ENCODE data around the gene DPH3. TPM values are rescaled to one million over a fixed set of nuclear protein-coding genes. Genes with fewer than 3 reads are reported as not detected.

The DPH3 gene
- polyA plus RNA-seq, 1 donor (not counting 4 experiments of a cell fraction or from before 2014, with no cell fraction given), result 36.7 TPM

- no peaks in the 10 kb centered on the region for H3K9me1 ChIP-seq (ENCODE audit: control insufficient read depth, extremely low read depth, insufficient read depth, low read length)
- peaks cover 23% of the 10 kb centered on the region for H3K4me1 ChIP-seq (ENCODE audit: control insufficient read depth, extremely low read depth, insufficient read depth, low read length)
- dilution Hi-C loops (cut with MboI; ENCODE audit: extremely low pct_ligation_motif_present, low sequenced_read_pairs), result no loop called here
- peaks cover 5 to 10% of the 10 kb centered on the region in 2 experiments for H3K36me3 ChIP-seq (ENCODE audit: control insufficient read depth in 2 of 2, extremely low read depth in 1 of 2, insufficient read depth in 2 of 2, low read length in 2 of 2)
- FAIRE-seq (peak; percentile 44), DNase-seq (ENCODE audit: low read depth, low spot score) (no peak)
- no peaks in the 10 kb centered on the region for H4K20me1 ChIP-seq (ENCODE audit: control insufficient read depth, extremely low read depth, insufficient read depth, low read length)
- H3K4me3 ChIP-seq (ENCODE audit: control insufficient read depth in 2 of 3, extremely low read depth in 1 of 3, insufficient read depth in 2 of 3, low read depth in 1 of 3, low read length in 3 of 3), result peak overlapping the region; percentile 83 to 91 (median 87)
- no peak for TF ChIP-seq EZH2 (IDR thresholded peaks at IDR 0.05; ENCODE audit: low read length)
- H3K79me2 ChIP-seq (ENCODE audit: control insufficient read depth, insufficient read depth, low read length), result peaks cover 57% of the 10 kb centered on the region
- H3K9ac ChIP-seq (ENCODE audit: control insufficient read depth, extremely low read depth, insufficient read depth, low read length), result peak overlapping the region; percentile 93
- peak overlapping the region; percentile 55 for H2AFZ ChIP-seq (ENCODE audit: control insufficient read depth, low read length)
- no peaks in the 10 kb centered on the region for H3K27me3 ChIP-seq (ENCODE audit: control insufficient read depth, extremely low read depth, insufficient read depth, low read length)
- H3K4me2 ChIP-seq (ENCODE audit: control insufficient read depth, extremely low read depth, insufficient read depth, low read depth, low read length), result peak overlapping the region; percentile 94
- peak overlapping the region; percentile 86 for H3K27ac ChIP-seq (ENCODE audit: control insufficient read depth, insufficient read depth, low read length)
- H3K9me3 ChIP-seq (ENCODE audit: control insufficient read depth, low read depth, low read length), result no peaks in the 10 kb centered on the region
Measured at GRCh38 chr3:16266714-16267113, 2.0 kb upstream of the DPH3 start.

- peaks cover 8 to 16% of the 10 kb centered on the region in 2 experiments for H3K36me3 ChIP-seq (ENCODE audit: control insufficient read depth in 2 of 2, extremely low read depth in 1 of 2, insufficient read depth in 2 of 2, low read length in 2 of 2)
- FAIRE-seq (no peak), DNase-seq (ENCODE audit: low read depth, low spot score) (no peak)
- peak overlapping the region; percentile 94 for H3K4me2 ChIP-seq (ENCODE audit: control insufficient read depth, extremely low read depth, insufficient read depth, low read depth, low read length)
- dilution Hi-C loops (cut with MboI; ENCODE audit: extremely low pct_ligation_motif_present, low sequenced_read_pairs), result no loop called here
- no peaks in the 10 kb centered on the region for H3K27me3 ChIP-seq (ENCODE audit: control insufficient read depth, extremely low read depth, insufficient read depth, low read length)
- peak overlapping the region; percentile 86 for H3K27ac ChIP-seq (ENCODE audit: control insufficient read depth, insufficient read depth, low read length)
- peaks cover 23% of the 10 kb centered on the region for H3K4me1 ChIP-seq (ENCODE audit: control insufficient read depth, extremely low read depth, insufficient read depth, low read length)
- H3K9me1 ChIP-seq (ENCODE audit: control insufficient read depth, extremely low read depth, insufficient read depth, low read length), result no peaks in the 10 kb centered on the region
- H4K20me1 ChIP-seq (ENCODE audit: control insufficient read depth, extremely low read depth, insufficient read depth, low read length), result no peaks in the 10 kb centered on the region
- peak overlapping the region; percentile 97 for H2AFZ ChIP-seq (ENCODE audit: control insufficient read depth, low read length)
- no peaks in the 10 kb centered on the region for H3K9me3 ChIP-seq (ENCODE audit: control insufficient read depth, low read depth, low read length)
- peak overlapping the region; percentile 83 to 91 (median 87) for H3K4me3 ChIP-seq (ENCODE audit: control insufficient read depth in 2 of 3, extremely low read depth in 1 of 3, insufficient read depth in 2 of 3, low read depth in 1 of 3, low read length in 3 of 3)
- peaks cover 63% of the 10 kb centered on the region for H3K79me2 ChIP-seq (ENCODE audit: control insufficient read depth, insufficient read depth, low read length)
- TF ChIP-seq CTCF (optimal IDR thresholded peaks at IDR 0.05 in 1 of 3, IDR thresholded peaks at IDR 0.05 in 1 of 3, conservative IDR thresholded peaks at IDR 0.05 in 1 of 3; ENCODE audit: extremely low read depth in 1 of 3, insufficient read depth in 2 of 3, low read length in 3 of 3), result no peak
- no peak for TF ChIP-seq EZH2 (IDR thresholded peaks at IDR 0.05; ENCODE audit: low read length)
- H3K9ac ChIP-seq (ENCODE audit: control insufficient read depth, extremely low read depth, insufficient read depth, low read length), result peak overlapping the region; percentile 93
Measured at GRCh38 chr3:16265455-16265786, 678 bp upstream of the DPH3 start.

GRCh38 chr3:16264174-16264707 lies 502 bp downstream of the DPH3 start:
- Histone ChIP-seq H3K9me3 (ENCODE audit: control insufficient read depth, low read depth, low read length) (no peaks in the 10 kb centered on the region), H3K4me3 (ENCODE audit: control insufficient read depth in 2 of 3, extremely low read depth in 1 of 3, insufficient read depth in 2 of 3, low read depth in 1 of 3, low read length in 3 of 3) (peak overlapping the region; percentile 83 to 91 (median 87)), H3K4me2 (ENCODE audit: control insufficient read depth, extremely low read depth, insufficient read depth, low read depth, low read length) (peak overlapping the region; percentile 90), H4K20me1 (ENCODE audit: control insufficient read depth, extremely low read depth, insufficient read depth, low read length) (no peaks in the 10 kb centered on the region), H3K4me1 (ENCODE audit: control insufficient read depth, extremely low read depth, insufficient read depth, low read length) (peaks cover 23% of the 10 kb centered on the region), H3K36me3 (ENCODE audit: control insufficient read depth in 2 of 2, extremely low read depth in 1 of 2, insufficient read depth in 2 of 2, low read length in 2 of 2) (peaks cover 9 to 18% of the 10 kb centered on the region in 2 experiments), H3K9ac (ENCODE audit: control insufficient read depth, extremely low read depth, insufficient read depth, low read length) (peak overlapping the region; percentile 93), H3K9me1 (ENCODE audit: control insufficient read depth, extremely low read depth, insufficient read depth, low read length) (no peaks in the 10 kb centered on the region), H2AFZ (ENCODE audit: control insufficient read depth, low read length) (peak overlapping the region; percentile 97), H3K27ac (ENCODE audit: control insufficient read depth, insufficient read depth, low read length) (peak overlapping the region; percentile 86), H3K79me2 (ENCODE audit: control insufficient read depth, insufficient read depth, low read length) (peaks cover 63% of the 10 kb centered on the region), H3K27me3 (ENCODE audit: control insufficient read depth, extremely low read depth, insufficient read depth, low read length) (no peaks in the 10 kb centered on the region)
- DNase-seq (ENCODE audit: low read depth, low spot score), result no peak
- dilution Hi-C loops (cut with MboI; ENCODE audit: extremely low pct_ligation_motif_present, low sequenced_read_pairs), result no loop called here
- no peak for TF ChIP-seq EZH2 (IDR thresholded peaks at IDR 0.05; ENCODE audit: low read length)
- TF ChIP-seq CTCF (optimal IDR thresholded peaks at IDR 0.05 in 1 of 3, IDR thresholded peaks at IDR 0.05 in 1 of 3, conservative IDR thresholded peaks at IDR 0.05 in 1 of 3; ENCODE audit: extremely low read depth in 1 of 3, insufficient read depth in 2 of 3, low read length in 3 of 3), result no peak
- no peak for FAIRE-seq
